ENCODE data around the gene SUGP2. TPM values are rescaled to one million over a fixed set of nuclear protein-coding genes. Genes with fewer than 3 reads are reported as not detected.

SUGP2 gene
- total and polyA plus RNA-seq, 2 of the 13 experiments (the other 11 are each of a cell fraction or from before 2014, with no cell fraction given) = 40.6 to 57.7 TPM

DNA sequence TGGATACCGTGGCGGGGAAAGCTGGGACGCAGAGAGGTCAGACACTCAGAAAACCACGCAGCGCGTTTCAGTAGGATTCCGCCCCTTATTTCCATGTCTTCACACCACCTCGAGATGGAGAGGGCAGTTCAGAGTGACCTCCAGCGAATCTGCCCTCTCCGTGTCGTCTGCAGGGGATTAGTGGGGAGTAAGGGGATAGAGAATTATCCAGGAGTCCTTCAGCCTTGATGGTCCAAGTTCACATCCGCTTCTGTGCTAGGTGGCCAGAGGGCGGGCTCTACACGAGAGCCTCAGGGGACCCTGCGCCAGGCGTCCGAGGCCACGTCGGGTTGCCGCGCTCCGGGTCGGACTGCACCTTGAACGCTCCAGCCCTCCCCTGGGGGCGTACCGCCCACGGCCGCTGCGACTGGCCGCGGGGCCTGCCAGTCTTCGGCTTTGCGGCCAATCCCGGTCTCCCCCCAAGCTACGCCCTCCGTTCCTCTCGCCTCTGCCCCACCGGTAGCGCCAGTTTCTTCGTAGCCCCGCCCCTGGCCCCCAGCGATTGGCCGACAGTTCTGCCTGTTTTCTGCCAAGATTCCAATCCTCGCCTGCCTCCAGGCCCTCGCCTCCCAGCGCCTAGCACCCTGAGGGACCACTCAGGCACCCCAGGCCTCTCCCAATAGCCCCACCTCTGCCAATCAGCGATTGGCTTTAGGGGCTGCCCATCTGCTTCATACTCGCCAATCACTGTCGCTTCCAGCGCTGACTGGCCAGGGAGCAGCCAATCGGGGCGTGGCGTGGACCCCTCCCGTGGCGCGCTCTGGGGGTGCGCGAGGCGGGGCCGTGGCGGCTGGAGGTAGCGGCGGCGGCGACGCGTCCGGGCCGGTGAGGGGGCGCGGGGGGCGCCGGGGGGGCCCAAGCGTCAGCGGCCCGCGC is 30.1 kb upstream of the SUGP2 start, which contains the start of gene SLC25A42 (continued):
- TF ChIP-seq, protein P1, sequence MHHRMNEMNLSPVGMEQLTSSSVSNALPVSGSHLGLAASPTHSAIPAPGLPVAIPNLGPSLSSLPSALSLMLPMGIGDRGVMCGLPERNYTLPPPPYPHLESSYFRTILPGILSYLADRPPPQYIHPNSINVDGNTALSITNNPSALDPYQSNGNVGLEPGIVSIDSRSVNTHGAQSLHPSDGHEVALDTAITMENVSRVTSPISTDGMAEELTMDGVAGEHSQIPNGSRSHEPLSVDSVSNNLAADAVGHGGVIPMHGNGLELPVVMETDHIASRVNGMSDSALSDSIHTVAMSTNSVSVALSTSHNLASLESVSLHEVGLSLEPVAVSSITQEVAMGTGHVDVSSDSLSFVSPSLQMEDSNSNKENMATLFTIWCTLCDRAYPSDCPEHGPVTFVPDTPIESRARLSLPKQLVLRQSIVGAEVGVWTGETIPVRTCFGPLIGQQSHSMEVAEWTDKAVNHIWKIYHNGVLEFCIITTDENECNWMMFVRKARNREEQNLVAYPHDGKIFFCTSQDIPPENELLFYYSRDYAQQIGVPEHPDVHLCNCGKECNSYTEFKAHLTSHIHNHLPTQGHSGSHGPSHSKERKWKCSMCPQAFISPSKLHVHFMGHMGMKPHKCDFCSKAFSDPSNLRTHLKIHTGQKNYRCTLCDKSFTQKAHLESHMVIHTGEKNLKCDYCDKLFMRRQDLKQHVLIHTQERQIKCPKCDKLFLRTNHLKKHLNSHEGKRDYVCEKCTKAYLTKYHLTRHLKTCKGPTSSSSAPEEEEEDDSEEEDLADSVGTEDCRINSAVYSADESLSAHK (CRISPR knock-in tag; IDR thresholded peaks at IDR 0.05; ENCODE audit: borderline replicate concordance) = no peak
- TF ChIP-seq HNRNPK (IDR thresholded peaks at IDR 0.05; ENCODE audit: low read depth, low read length, poor library complexity, severe bottlenecking) (no peak), CEBPG (CRISPR knock-in tag; IDR thresholded peaks at IDR 0.05) (no peak), RNF2 (conservative IDR thresholded peaks at IDR 0.05; ENCODE audit: low read depth) (no peak), TRIM22 (IDR thresholded peaks at IDR 0.05) (no peak), ZNF484 (CRISPR knock-in tag; IDR thresholded peaks at IDR 0.05; ENCODE audit: borderline replicate concordance, low read depth) (no peak), ZFP36 (IDR thresholded peaks at IDR 0.05; ENCODE audit: borderline replicate concordance, low read depth, low read length, partially characterized antibody) (no peak), NFE2L2 (IDR thresholded peaks at IDR 0.05; ENCODE audit: low read length) (no peak), ZNF513 (CRISPR knock-in tag; conservative IDR thresholded peaks at IDR 0.05) (no peak), ZFAT (CRISPR knock-in tag; conservative IDR thresholded peaks at IDR 0.05) (no peak), ZNF33B (CRISPR knock-in tag; IDR thresholded peaks at IDR 0.05) (0 out of 2 replicates have a peak, but pooled peaks have one; percentile 26), ZNF652 (CRISPR knock-in tag; IDR thresholded peaks at IDR 0.05; ENCODE audit: borderline replicate concordance, low read depth) (no peak), ARID5B (CRISPR knock-in tag; IDR thresholded peaks at IDR 0.05) (no peak)
- TF ChIP-seq, protein P2, sequence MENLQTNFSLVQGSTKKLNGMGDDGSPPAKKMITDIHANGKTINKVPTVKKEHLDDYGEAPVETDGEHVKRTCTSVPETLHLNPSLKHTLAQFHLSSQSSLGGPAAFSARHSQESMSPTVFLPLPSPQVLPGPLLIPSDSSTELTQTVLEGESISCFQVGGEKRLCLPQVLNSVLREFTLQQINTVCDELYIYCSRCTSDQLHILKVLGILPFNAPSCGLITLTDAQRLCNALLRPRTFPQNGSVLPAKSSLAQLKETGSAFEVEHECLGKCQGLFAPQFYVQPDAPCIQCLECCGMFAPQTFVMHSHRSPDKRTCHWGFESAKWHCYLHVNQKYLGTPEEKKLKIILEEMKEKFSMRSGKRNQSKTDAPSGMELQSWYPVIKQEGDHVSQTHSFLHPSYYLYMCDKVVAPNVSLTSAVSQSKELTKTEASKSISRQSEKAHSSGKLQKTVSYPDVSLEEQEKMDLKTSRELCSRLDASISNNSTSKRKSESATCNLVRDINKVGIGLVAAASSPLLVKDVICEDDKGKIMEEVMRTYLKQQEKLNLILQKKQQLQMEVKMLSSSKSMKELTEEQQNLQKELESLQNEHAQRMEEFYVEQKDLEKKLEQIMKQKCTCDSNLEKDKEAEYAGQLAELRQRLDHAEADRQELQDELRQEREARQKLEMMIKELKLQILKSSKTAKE (CRISPR knock-in tag; IDR thresholded peaks at IDR 0.05; ENCODE audit: borderline replicate concordance) = no peak
- TF ChIP-seq, protein P3, sequence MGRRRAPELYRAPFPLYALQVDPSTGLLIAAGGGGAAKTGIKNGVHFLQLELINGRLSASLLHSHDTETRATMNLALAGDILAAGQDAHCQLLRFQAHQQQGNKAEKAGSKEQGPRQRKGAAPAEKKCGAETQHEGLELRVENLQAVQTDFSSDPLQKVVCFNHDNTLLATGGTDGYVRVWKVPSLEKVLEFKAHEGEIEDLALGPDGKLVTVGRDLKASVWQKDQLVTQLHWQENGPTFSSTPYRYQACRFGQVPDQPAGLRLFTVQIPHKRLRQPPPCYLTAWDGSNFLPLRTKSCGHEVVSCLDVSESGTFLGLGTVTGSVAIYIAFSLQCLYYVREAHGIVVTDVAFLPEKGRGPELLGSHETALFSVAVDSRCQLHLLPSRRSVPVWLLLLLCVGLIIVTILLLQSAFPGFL (CRISPR knock-in tag; IDR thresholded peaks at IDR 0.05) = no peak
